Cardiac atrium fibroblast (primary cell): ENCODE data around the gene C1orf232. TPM values are rescaled to one million over a fixed set of nuclear protein-coding genes. Genes with fewer than 3 reads are reported as not detected.

ENCODE experiments used
- total RNA-seq: library from RNA; depleted of rRNA; stranded (reverse); fragments of >200 nt; gene quantifications from 2 replicates; pipeline ENCODE4 v1.2.3, GENCODE V29; 2015

Gene C1orf232
- not detected in 2 replicates for total RNA-seq

GRCh38 chr1:26168410-26169197, at the start of gene C1orf232:
Gene C1orf232 (minus strand): TSS chr1:26168963. CDS start chr1:26168499, 464 bp downstream.

GRCh38 chr1:26190373-26190987, 21.7 kb upstream of the C1orf232 start, which contains the start of gene CATSPER4:
Gene CATSPER4 (plus strand): TSS chr1:26190602. CDS start chr1:26190628, 26 bp downstream.

GRCh38 chr1:26177182-26177684, 8.5 kb upstream of the C1orf232 start, which contains the start of gene CNKSR1:
Gene CNKSR1 (plus strand): TSS chr1:26177491. CDS start chr1:26177548, 57 bp downstream.

GRCh38 chr1:26171084-26172072, 2.6 kb upstream of the C1orf232 start, which contains the start of gene ZNF593OS:
Gene ZNF593OS (minus strand): TSS chr1:26171832. CDS start chr1:26171661, 171 bp downstream.

GRCh38 chr1:26169669-26170471, 1.1 kb upstream of the C1orf232 start, which contains the start of gene ZNF593:
Gene ZNF593 (plus strand): TSS chr1:26169908. CDS start chr1:26169984, 76 bp downstream.

GRCh38 chr1:26158908-26159742, 9.6 kb downstream of the C1orf232 start, which contains the start of gene FAM110D:
Gene FAM110D (plus strand): TSS chr1:26159079. CDS start chr1:26161292, 2,213 bp downstream.

Other genes with a start within 250 kb of the C1orf232 start
- 3.1 and 10.3 TPM in 2 replicates for gene PAFAH2, start 170.9 kb downstream of the C1orf232 start, total RNA-seq
- gene EXTL1, start 147.2 kb downstream of the C1orf232 start, total RNA-seq, result 0.49 TPM in 1 of 2 replicates, not detected in the other
- not detected in 2 replicates for gene SLC30A2, start 122.8 kb downstream of the C1orf232 start, total RNA-seq
- not detected in 2 replicates for gene TRIM63, start 101.3 kb downstream of the C1orf232 start, total RNA-seq
- 2.3 and 4.5 TPM in 2 replicates for gene PDIK1L, start 57.1 kb downstream of the C1orf232 start, total RNA-seq
- gene FAM110D, start 9.9 kb downstream of the C1orf232 start, total RNA-seq, result 0.36 TPM in 1 of 2 replicates, not detected in the other
- gene ZNF593, start 945 bp upstream of the C1orf232 start, total RNA-seq, result 32.2 and 51.1 TPM in 2 replicates
- not detected in 2 replicates for gene ZNF593OS, start 2.9 kb upstream of the C1orf232 start, total RNA-seq
- not detected in 2 replicates for gene CNKSR1, start 8.5 kb upstream of the C1orf232 start, total RNA-seq
- gene CATSPER4, start 21.6 kb upstream of the C1orf232 start, total RNA-seq, result not detected in 2 replicates
- 4.1 and 5.2 TPM in 2 replicates for gene CEP85, start 65.2 kb upstream of the C1orf232 start, total RNA-seq
- 162 and 186 TPM in 2 replicates for gene SH3BGRL3, start 111.1 kb upstream of the C1orf232 start, total RNA-seq
- gene UBXN11, start 137.7 kb upstream of the C1orf232 start, total RNA-seq, result 2.6 and 3.6 TPM in 2 replicates
- not detected in 2 replicates for gene CD52, start 149.0 kb upstream of the C1orf232 start, total RNA-seq
- gene CRYBG2, start 185.2 kb upstream of the C1orf232 start, total RNA-seq, result not detected in 2 replicates
- not detected in 2 replicates for gene ZNF683, start 203.8 kb upstream of the C1orf232 start, total RNA-seq
- gene LIN28A, start 241.9 kb upstream of the C1orf232 start, total RNA-seq, result not detected in 2 replicates